Neutrophil (primary cell): ENCODE measurements around the gene MSH5.

ENCODE experiments used
- H3K27ac ChIP-seq: fragments of 200-600 bp; sonication (generic); 2 replicates; pipeline ENCODE4 v1.5.1; 2016; ENCODE audit warnings: mild to moderate bottlenecking, moderate library complexity
- H3K27me3 ChIP-seq: fragments of 200-600 bp; sonication (generic); 2 replicates; pipeline ENCODE4 v1.6.0; 2016; ENCODE audit warnings: mild to moderate bottlenecking
- H3K36me3 ChIP-seq: fragments of 200-600 bp; sonication (generic); 2 replicates; pipeline ENCODE4 v1.5.1; 2017
- H3K4me1 ChIP-seq, 2 experiments: fragments of 200-600 bp in 1 of 2; sonication (generic) in 1 of 2; 1 replicate in 1 of 2; 2 replicates in 1 of 2; pipeline versions ENCODE4 v1.5.1 to v1.6.1; 2013 to 2016; ENCODE audit warnings: low read depth in 1 of 2, low read length in 1 of 2, mild to moderate bottlenecking in 1 of 2, moderate library complexity in 1 of 2; ENCODE audit not compliant: control insufficient read depth in 1 of 2, insufficient read depth in 1 of 2
- H3K4me3 ChIP-seq, 2 experiments: fragments of 200-600 bp in 1 of 2; sonication (generic) in 1 of 2; 1 replicate in 1 of 2; 2 replicates in 1 of 2; pipeline ENCODE4 v1.5.1; 2013 to 2016; ENCODE audit warnings: low read depth in 1 of 2, low read length in 1 of 2, mild to moderate bottlenecking in 1 of 2, moderate library complexity in 1 of 2
- H3K9me3 ChIP-seq: fragments of 200-600 bp; sonication (generic); 2 replicates; pipeline ENCODE4 v1.5.1; 2016
- CTCF ChIP-seq: fragments of 200-600 bp; sonication (generic); IDR thresholded peaks from 2 replicates; pipeline ENCODE4 v1.5.1; 2016; ENCODE audit warnings: antibody characterized with exemption

Gene MSH5

GRCh38 chr6:31734247-31734820 lies 5.5 kb upstream of the MSH5 start:
- no peaks in the 10 kb centered on the region for H3K27me3 ChIP-seq
- H3K4me3 ChIP-seq: peak overlapping the region; percentile 88 to 98
- H3K9me3 ChIP-seq: no peaks in the 10 kb centered on the region
- no peak for TF ChIP-seq CTCF
- H3K27ac ChIP-seq: peak overlapping the region; percentile 96
- H3K4me1 ChIP-seq: peaks cover 76 to 78% of the 10 kb centered on the region in 2 experiments
- H3K36me3 ChIP-seq: peaks cover 45% of the 10 kb centered on the region

GRCh38 chr6:31734821-31735406 lies 4.9 kb upstream of the MSH5 start:
- H3K4me3 ChIP-seq: peak overlapping the region; percentile 88 to 98
- peak; percentile 9 for TF ChIP-seq CTCF
- peaks cover 74 to 76% of the 10 kb centered on the region in 2 experiments for H3K4me1 ChIP-seq
- peak overlapping the region; percentile 96 for H3K27ac ChIP-seq
- H3K27me3 ChIP-seq: no peaks in the 10 kb centered on the region
- H3K36me3 ChIP-seq: peaks cover 44% of the 10 kb centered on the region
- no peaks in the 10 kb centered on the region for H3K9me3 ChIP-seq

DNA sequence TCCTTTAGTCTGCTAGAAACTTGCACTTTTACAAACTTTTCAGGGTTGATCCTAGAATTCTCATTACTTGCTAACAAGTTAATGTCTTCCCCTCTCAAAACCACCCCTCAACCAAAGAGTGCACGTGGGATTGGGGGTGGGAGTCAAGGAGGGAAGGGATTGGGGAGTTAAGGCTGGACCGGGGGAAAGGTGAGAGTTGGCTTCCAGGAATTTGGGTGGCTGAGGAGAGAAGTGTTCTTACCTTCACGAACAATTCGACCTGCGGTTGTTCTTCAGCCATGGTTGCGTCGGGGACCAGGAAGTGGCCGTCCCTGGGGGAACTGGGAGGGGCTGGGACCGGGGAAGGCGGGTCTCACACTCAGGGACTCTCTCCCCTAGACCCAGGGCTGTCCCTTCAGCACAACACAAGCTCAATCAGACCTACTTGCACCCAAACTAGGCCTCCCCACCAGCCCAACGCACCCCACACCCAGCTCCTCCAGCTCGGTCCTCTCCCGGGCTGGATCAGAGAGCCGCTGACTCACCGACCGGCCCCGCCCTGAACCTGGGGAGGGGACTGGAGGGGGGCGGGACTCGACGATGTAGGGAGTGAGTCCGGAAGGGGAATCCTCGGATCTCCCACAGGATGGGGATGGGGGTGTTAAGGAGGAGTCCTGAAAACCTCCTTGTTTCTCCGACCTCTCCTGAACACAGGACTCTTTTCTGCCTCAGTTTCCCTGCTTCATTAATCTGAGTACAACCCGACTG lies 3.6 kb upstream of the MSH5 start, which contains the start of gene CLIC1:
Gene CLIC1, minus strand, starts transcription at position 510 of the 747 bp plus-strand sequence. Its CDS starts 230 bp downstream, at position 280.
- peak; percentile 15 for TF ChIP-seq CTCF
- H3K9me3 ChIP-seq: no peaks in the 10 kb centered on the region
- H3K4me1 ChIP-seq: peaks cover 75 to 76% of the 10 kb centered on the region in 2 experiments
- no peaks in the 10 kb centered on the region for H3K27me3 ChIP-seq
- H3K36me3 ChIP-seq: peaks cover 32% of the 10 kb centered on the region
- peak within 1 kb of the TSS; percentile 88 to 98 for H3K4me3 ChIP-seq
- H3K27ac ChIP-seq: peak within 1 kb of the TSS; percentile 96

- Histone ChIP-seq H3K27ac (peak overlapping the region; percentile 96), H3K4me3 (peak overlapping the region; percentile 88 to 98), H3K36me3 (peaks cover 25% of the 10 kb centered on the region), H3K4me1 (peaks cover 71 to 77% of the 10 kb centered on the region in 2 experiments), H3K9me3 (no peaks in the 10 kb centered on the region), H3K27me3 (no peaks in the 10 kb centered on the region)
- no peak for TF ChIP-seq CTCF
Observed at GRCh38 chr6:31736768-31737314, 3.0 kb upstream of the MSH5 start.

- Histone ChIP-seq H3K9me3 (no peaks in the 10 kb centered on the region), H3K27ac (peak overlapping the region; percentile 96), H3K4me1 (peaks cover 65 to 72% of the 10 kb centered on the region in 2 experiments), H3K27me3 (no peaks in the 10 kb centered on the region), H3K36me3 (peaks cover 19% of the 10 kb centered on the region), H3K4me3 (peak overlapping the region; percentile 88 to 98)
- TF ChIP-seq CTCF: no peak
Observed at GRCh38 chr6:31737315-31737990, 2.4 kb upstream of the MSH5 start.
